CD4-positive, alpha-beta T cell treated with Interleukin-12 subunit alpha and Interleukin-12 subunit beta, for 1 hour (primary cell): ENCODE data around the gene COL5A2.

Experiments used
- DNase-seq: peaks from one replicate; pipeline ENCODE4 v3.0.0-alpha.2; 2020

Gene COL5A2

GRCh38 chr2:189178726-189179569 is 613 bp downstream of the COL5A2 start:
- no peak for DNase-seq

- no peak for DNase-seq
These were observed 1.5 kb downstream of the COL5A2 start for GRCh38 chr2:189178054-189178453.

- no peak for DNase-seq
These were observed 2.2 kb downstream of the COL5A2 start for GRCh38 chr2:189177251-189177840.

DNA sequence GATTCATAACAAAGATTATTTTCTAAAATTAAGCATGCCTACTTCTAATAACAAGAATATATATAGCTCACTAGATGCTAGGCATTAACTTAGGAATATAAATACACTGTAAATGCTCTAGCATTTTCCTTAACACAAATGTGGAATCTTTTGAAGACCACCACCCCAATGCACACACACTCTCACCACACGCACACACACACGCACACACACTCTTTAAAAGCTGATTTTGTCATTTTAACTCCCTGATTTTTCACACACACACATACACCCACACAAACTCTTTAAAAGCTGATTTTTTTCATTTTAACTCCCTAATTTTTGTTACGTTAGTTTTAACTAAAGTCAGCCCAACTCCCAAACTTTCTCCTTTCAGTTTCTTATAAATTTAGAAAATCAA is 3.0 kb downstream of the COL5A2 start:
- no peak for DNase-seq

GRCh38 chr2:189175869-189176433 is 3.6 kb downstream of the COL5A2 start:
- DNase-seq = no peak

GRCh38 chr2:189171956-189172609 is 7.5 kb downstream of the COL5A2 start:
- no peak for DNase-seq

DNA sequence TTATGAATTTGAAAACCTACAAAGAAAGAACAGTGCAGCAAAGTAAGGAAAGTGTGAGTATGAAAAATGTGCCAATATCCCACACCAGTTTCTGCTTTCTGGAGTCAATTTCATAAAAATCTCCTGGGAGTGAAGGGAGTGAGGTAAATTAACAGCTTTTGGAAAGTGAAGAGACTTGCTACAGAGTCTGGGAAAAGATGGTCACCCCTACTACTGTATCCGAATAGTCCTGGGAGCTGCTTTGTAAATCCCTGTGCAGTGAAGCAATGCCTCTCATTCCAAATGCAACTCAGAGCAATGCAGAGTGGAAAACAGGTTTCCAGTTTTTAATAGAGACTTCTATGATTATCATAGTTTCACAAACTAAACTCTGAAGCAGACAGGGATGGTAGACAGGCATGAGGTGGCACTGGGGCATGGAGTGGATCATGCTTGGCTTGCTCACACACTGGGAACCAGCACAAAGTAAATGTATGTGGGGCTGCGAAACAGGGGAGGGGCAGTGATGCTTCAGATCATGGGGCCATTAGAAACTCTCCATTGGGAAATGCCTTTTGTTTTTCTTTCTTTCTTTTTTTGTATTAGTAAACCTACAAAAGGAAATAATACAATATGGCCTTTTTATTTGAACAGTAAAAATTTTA is 10.6 kb downstream of the COL5A2 start:
- no peak for DNase-seq

DNA sequence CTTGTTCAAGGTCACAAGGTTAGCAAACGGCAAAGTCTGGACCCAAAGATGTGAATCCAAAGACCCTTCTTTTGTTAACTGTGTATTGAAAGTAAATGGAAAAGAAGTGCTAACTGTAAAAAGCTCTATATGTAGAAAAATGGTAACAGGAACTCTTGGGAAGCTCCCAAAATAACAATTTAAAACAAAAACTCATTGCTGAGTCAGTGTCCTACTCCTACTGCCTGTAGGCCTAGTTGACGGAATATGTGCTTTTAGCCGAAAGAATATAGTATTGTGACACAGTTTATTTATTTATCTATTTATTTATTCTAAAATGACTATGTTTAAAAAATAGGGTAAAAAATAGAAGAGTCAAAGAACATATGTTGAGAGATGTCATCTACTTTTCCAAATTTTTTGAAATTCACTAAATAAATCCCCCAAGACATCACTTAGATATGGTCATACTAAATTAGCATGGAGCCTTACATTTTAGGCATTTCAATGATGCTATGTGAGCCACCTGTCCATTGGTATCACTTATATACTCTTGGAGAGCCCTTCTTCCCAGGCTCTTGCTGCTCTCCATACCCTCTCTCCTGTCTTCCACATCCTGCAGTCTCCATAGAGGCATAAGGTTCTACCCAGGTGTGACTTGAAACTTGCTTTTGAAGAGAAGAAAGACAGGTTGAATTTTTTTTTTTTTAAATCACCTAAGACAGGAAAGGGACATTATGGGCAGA is 13.7 kb downstream of the COL5A2 start:
- DNase-seq = no peak

DNA sequence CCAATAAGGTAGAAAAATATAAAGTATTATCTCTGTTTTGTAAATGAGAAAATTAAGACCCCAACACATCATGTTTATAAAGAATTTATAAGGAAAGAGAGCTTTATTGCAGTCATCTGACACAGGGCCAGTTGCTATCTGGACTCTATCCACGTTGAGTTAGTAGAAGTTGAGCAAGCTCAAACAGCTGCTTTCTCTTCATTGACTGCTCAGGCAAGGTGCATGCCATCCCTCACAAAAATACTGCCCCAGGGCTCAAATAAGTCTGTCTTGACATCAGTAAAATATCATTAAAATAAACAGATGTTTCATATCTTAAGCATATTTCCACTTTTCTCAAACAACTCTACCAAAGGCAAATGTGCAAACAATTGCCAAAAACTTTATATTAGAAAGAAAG is 14.8 kb downstream of the COL5A2 start:
- no peak for DNase-seq

DNA sequence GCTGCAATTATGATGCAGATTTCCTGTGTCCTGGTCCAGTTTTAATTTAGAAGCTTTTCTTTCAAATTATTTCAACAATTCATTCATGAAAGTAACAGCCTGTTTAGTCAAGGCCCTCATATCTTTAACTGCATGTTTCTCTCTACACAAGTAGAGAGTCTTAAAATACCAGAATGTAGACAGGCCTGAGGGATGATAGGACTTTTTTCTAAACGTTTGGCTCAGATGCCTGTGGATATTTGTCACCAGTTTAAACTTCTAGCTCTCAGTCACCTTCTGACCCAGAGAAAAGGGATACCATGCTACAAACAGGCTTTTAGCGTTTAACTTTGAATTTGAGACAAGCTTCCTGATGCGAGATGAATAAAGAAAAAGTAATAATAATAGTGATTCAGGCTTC is 15.7 kb downstream of the COL5A2 start:
- DNase-seq = no peak

DNA sequence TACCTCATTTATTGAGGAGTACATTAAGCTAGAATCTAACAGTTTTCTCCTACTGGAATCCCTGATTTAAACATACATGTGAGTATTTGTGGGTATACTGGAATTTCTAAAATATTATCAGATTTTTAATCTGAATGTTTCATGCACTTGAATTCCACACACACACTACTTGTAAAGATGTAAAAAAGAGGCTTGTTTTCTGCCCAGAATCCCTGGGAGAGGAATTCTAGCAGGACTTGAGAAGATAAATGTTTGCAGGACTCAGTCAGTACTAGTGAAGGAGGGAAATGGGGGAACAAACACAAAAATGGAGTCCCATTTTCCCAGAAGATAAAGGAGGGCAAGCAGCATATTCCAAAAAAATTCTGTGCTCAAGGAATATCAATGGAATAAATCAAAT is 17.0 kb downstream of the COL5A2 start:
- no peak for DNase-seq

GRCh38 chr2:189161894-189162293 is 17.7 kb downstream of the COL5A2 start:
- DNase-seq = no peak

- no peak for DNase-seq
These were observed 19.8 kb downstream of the COL5A2 start for GRCh38 chr2:189159717-189160116.

DNA sequence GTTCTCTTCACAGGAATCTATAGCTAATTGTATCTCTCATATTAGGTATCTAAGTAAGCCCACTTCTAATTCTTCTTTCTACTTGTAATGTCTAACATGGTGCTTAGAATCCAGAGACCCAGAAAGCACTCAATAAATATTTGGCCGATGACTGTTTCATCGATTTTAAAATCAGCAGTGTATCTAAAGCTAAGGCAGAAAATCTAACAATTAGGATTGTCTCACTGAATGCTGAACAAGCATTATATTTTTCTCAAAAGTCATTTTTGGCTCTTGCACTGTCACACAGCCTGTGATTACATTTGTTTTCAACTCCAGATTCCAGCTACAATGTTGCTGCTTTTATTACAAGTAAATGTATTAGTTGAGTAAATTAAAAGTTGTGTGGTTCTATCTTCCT is 20.3 kb downstream of the COL5A2 start:
- no peak for DNase-seq

DNA sequence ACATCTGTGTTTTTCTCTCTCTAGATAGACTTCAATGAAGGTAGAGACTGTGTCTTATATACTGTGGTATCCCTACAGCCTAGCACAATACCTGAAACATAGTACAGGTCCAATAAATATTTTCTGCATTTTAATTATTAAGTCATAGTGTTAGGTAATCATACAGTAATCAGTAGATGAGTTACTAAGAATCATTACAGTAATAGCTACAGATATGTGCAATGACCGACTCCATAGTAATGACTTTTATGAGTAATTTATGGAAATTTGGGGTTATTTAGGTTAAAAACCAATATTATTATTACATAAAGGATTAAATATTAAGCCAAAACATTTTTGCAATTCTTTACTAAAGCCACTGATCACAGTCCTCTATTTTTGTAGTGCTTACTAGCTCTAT is 21.6 kb downstream of the COL5A2 start:
- DNase-seq = no peak

DNA sequence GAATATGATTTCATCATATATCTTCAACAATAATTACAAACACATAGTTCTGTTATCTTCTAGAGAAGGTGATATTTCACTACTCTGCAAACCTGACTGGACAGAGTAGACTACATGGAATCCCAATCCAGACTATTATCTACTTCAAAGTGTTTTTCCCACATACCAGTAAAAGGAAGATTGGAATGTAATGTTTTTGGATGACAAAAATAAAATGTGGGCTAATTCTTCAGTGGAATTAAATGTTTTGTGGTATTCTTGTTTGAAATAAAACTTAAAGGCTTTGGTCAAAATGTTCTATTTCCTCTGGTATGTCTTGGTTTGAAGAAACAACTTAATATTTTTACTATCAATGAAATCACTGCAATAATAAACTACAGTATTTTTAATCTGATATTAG is 22.1 kb downstream of the COL5A2 start:
- DNase-seq = no peak

- no peak for DNase-seq
These were observed 23.8 kb downstream of the COL5A2 start for GRCh38 chr2:189155795-189156194.

GRCh38 chr2:189153619-189154018 is 25.9 kb downstream of the COL5A2 start:
- no peak for DNase-seq

GRCh38 chr2:189152483-189152882 is 27.1 kb downstream of the COL5A2 start:
- no peak for DNase-seq

DNA sequence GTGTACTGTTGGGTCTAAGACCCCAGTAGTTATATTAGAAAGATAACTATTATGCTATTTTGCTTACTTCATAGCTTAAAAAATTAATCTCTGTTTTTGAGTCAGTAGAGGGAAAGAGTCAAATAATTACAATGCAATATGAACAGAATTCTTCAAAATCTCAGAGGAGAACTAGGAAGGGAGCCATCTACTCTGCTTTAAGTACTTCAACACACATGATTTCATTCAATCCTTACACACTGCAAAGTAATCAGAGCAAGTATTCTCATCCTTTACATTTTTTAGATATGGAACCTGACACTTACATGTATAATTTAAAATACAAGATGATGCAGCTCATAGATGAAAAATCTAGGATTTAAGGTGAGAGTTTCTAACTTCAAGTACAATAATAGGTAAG is 27.7 kb downstream of the COL5A2 start:
- DNase-seq = no peak

GRCh38 chr2:189150033-189150432 is 29.5 kb downstream of the COL5A2 start:
- DNase-seq = no peak

- DNase-seq = no peak
These were observed 31.6 kb downstream of the COL5A2 start for GRCh38 chr2:189147989-189148388.

- no peak for DNase-seq
These were observed 32.2 kb downstream of the COL5A2 start for GRCh38 chr2:189147361-189147760.
